ENCODE data around the gene USP2.

USP2 gene

GRCh38 chr11:119310682-119311052, 70.8 kb downstream of the USP2 start:
- ATAC-seq: no peak

GRCh38 chr11:119309953-119310681, 71.4 kb downstream of the USP2 start:
- TF ChIP-seq ZNF565 (CRISPR knock-in tag; conservative IDR thresholded peaks at IDR 0.05; ENCODE audit: low read depth): no peak
- TF ChIP-seq PPARA (CRISPR knock-in tag; IDR thresholded peaks at IDR 0.05; ENCODE audit: borderline replicate concordance): no peak
- no peak for TF ChIP-seq ZNF8 (CRISPR knock-in tag; IDR thresholded peaks at IDR 0.05)
- TF ChIP-seq, protein P1, sequence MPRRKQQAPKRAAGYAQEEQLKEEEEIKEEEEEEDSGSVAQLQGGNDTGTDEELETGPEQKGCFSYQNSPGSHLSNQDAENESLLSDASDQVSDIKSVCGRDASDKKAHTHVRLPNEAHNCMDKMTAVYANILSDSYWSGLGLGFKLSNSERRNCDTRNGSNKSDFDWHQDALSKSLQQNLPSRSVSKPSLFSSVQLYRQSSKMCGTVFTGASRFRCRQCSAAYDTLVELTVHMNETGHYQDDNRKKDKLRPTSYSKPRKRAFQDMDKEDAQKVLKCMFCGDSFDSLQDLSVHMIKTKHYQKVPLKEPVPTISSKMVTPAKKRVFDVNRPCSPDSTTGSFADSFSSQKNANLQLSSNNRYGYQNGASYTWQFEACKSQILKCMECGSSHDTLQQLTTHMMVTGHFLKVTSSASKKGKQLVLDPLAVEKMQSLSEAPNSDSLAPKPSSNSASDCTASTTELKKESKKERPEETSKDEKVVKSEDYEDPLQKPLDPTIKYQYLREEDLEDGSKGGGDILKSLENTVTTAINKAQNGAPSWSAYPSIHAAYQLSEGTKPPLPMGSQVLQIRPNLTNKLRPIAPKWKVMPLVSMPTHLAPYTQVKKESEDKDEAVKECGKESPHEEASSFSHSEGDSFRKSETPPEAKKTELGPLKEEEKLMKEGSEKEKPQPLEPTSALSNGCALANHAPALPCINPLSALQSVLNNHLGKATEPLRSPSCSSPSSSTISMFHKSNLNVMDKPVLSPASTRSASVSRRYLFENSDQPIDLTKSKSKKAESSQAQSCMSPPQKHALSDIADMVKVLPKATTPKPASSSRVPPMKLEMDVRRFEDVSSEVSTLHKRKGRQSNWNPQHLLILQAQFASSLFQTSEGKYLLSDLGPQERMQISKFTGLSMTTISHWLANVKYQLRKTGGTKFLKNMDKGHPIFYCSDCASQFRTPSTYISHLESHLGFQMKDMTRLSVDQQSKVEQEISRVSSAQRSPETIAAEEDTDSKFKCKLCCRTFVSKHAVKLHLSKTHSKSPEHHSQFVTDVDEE (CRISPR knock-in tag; IDR thresholded peaks at IDR 0.05): no peak
- no peak for TF ChIP-seq RARB (CRISPR knock-in tag; IDR thresholded peaks at IDR 0.05)
- no peak for TF ChIP-seq TCF4 (CRISPR knock-in tag; IDR thresholded peaks at IDR 0.05; ENCODE audit: borderline replicate concordance)
- TF ChIP-seq POU6F1 (CRISPR knock-in tag; IDR thresholded peaks at IDR 0.05; ENCODE audit: borderline replicate concordance, low read depth): no peak
- TF ChIP-seq ZNF70 (CRISPR knock-in tag; IDR thresholded peaks at IDR 0.05): no peak
- TF ChIP-seq CSDC2 (CRISPR knock-in tag; IDR thresholded peaks at IDR 0.05): no peak
- TF ChIP-seq CSRNP3 (CRISPR knock-in tag; IDR thresholded peaks at IDR 0.05): no peak
- TF ChIP-seq ZC3H10 (CRISPR knock-in tag; IDR thresholded peaks at IDR 0.05): no peak
- no peak for TF ChIP-seq TOX (CRISPR knock-in tag; IDR thresholded peaks at IDR 0.05; ENCODE audit: borderline replicate concordance)
- TF ChIP-seq SNAI2 (CRISPR knock-in tag; IDR thresholded peaks at IDR 0.05): no peak
- no peak; the same call in 2 of the 3 replicates for ATAC-seq

More at GRCh38 chr11:119310682-119311052, 70.8 kb downstream of the USP2 start:
- no peak for TF ChIP-seq RARB (CRISPR knock-in tag; IDR thresholded peaks at IDR 0.05)
- TF ChIP-seq CSDC2 (CRISPR knock-in tag; IDR thresholded peaks at IDR 0.05): no peak
- TF ChIP-seq ZC3H10 (CRISPR knock-in tag; IDR thresholded peaks at IDR 0.05): no peak
- TF ChIP-seq ZFP30 (CRISPR knock-in tag; IDR thresholded peaks at IDR 0.05): no peak
- TF ChIP-seq GLIS3 (CRISPR knock-in tag; IDR thresholded peaks at IDR 0.05): no peak
- TF ChIP-seq ISL1 (CRISPR knock-in tag; IDR thresholded peaks at IDR 0.05): no peak
- no peak for TF ChIP-seq TOX (CRISPR knock-in tag; IDR thresholded peaks at IDR 0.05; ENCODE audit: borderline replicate concordance)
- TF ChIP-seq, protein P1 (CRISPR knock-in tag; IDR thresholded peaks at IDR 0.05): no peak
- no peak for TF ChIP-seq OSR1 (CRISPR knock-in tag; IDR thresholded peaks at IDR 0.05)
- no peak for TF ChIP-seq BACH2 (CRISPR knock-in tag; IDR thresholded peaks at IDR 0.05; ENCODE audit: borderline replicate concordance)
- TF ChIP-seq, protein P2, sequence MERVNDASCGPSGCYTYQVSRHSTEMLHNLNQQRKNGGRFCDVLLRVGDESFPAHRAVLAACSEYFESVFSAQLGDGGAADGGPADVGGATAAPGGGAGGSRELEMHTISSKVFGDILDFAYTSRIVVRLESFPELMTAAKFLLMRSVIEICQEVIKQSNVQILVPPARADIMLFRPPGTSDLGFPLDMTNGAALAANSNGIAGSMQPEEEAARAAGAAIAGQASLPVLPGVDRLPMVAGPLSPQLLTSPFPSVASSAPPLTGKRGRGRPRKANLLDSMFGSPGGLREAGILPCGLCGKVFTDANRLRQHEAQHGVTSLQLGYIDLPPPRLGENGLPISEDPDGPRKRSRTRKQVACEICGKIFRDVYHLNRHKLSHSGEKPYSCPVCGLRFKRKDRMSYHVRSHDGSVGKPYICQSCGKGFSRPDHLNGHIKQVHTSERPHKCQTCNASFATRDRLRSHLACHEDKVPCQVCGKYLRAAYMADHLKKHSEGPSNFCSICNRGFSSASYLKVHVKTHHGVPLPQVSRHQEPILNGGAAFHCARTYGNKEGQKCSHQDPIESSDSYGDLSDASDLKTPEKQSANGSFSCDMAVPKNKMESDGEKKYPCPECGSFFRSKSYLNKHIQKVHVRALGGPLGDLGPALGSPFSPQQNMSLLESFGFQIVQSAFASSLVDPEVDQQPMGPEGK (CRISPR knock-in tag; IDR thresholded peaks at IDR 0.05; ENCODE audit: borderline replicate concordance): no peak
- TF ChIP-seq ZNF70 (CRISPR knock-in tag; IDR thresholded peaks at IDR 0.05): no peak
- no peak for TF ChIP-seq POU6F1 (CRISPR knock-in tag; IDR thresholded peaks at IDR 0.05; ENCODE audit: borderline replicate concordance, low read depth)

All from SK-N-SH treated with all-trans-retinoic acid at 6 μM for 48 hours (cell line).